HEK293 (cell line): ENCODE data around the gene MUSK.

Experiments used
- CTCF ChIA-PET: fragments of 350-600 bp; formaldehyde crosslinking; extraction: SDS; loops from one replicate; lab custom pipeline; 2021; ENCODE audit warnings: antibody characterized with exemption; lab: Yijun Ruan, JAX
- POLR2A ChIA-PET: fragments of 300-600 bp; formaldehyde crosslinking; extraction: SDS; loops from one replicate; lab custom pipeline; 2020; ENCODE audit warnings: antibody characterized with exemption, inconsistent platforms; lab: Yijun Ruan, JAX
- H3K27ac ChIP-seq: fragments of 200-500 bp; sonication (Bioruptor generic); 2 replicates; pipeline ENCODE4 v1.5.1; 2014; ENCODE audit warnings: low read depth, low read length, control low read depth, inconsistent platforms; ENCODE audit errors: extremely low read depth
- H3K36me3 ChIP-seq, 2 experiments: fragments of 200-500 bp in 1 of 2; sonication (Bioruptor generic) in 1 of 2; 1 replicate in 1 of 2; 2 replicates in 1 of 2; pipeline ENCODE4 v1.5.1; 2014 to 2017; ENCODE audit warnings: inconsistent platforms in 2 of 2, low read length in 2 of 2; ENCODE audit not compliant: control insufficient read depth in 2 of 2, insufficient read depth in 1 of 2
- H3K4me1 ChIP-seq: fragments of 200-500 bp; sonication (Bioruptor generic); 2 replicates; pipeline ENCODE4 v1.5.1; 2014; ENCODE audit warnings: mild to moderate bottlenecking, low read length, inconsistent platforms; ENCODE audit not compliant: control insufficient read depth, insufficient read depth
- H3K4me3 ChIP-seq: 2 replicates; pipeline ENCODE4 v1.5.1; 2011; ENCODE audit warnings: low read depth, mild to moderate bottlenecking, control low read depth, low read length, moderate library complexity
- H3K9me3 ChIP-seq: fragments of 200-500 bp; sonication (Bioruptor generic); 2 replicates; pipeline ENCODE4 v1.5.1; 2014; ENCODE audit warnings: low read depth, low read length, inconsistent platforms; ENCODE audit not compliant: control insufficient read depth, insufficient read depth
- AEBP2 ChIP-seq: fragments of 450-650 bp; formaldehyde crosslinking; IDR thresholded peaks from 2 replicates; pipeline ENCODE4 v1.5.1; 2016; ENCODE audit warnings: missing biosample characterization, missing genetic modification characterization, borderline replicate concordance
- GFI1B ChIP-seq: fragments of 450-650 bp; formaldehyde crosslinking; IDR thresholded peaks from 2 replicates; pipeline ENCODE4 v1.5.1; 2016; ENCODE audit warnings: missing biosample characterization, missing genetic modification characterization
- KLF1 ChIP-seq: fragments of 450-650 bp; formaldehyde crosslinking; IDR thresholded peaks from 2 replicates; pipeline ENCODE4 v1.5.1; 2016; ENCODE audit warnings: missing biosample characterization, missing genetic modification characterization
- PRDM10 ChIP-seq: fragments of 450-650 bp; formaldehyde crosslinking; IDR thresholded peaks from 2 replicates; pipeline ENCODE4 v1.5.1; 2016; ENCODE audit warnings: missing biosample characterization, missing genetic modification characterization
- SP2 ChIP-seq: fragments of 450-650 bp; formaldehyde crosslinking; IDR thresholded peaks from 2 replicates; pipeline ENCODE4 v1.5.1; 2016; ENCODE audit warnings: missing biosample characterization, missing genetic modification characterization
- YY2 ChIP-seq: fragments of 450-650 bp; formaldehyde crosslinking; IDR thresholded peaks from 2 replicates; pipeline ENCODE4 v1.5.1; 2016; ENCODE audit warnings: missing biosample characterization, missing genetic modification characterization
- ZBTB7A ChIP-seq: fragments of 450-650 bp; formaldehyde crosslinking; IDR thresholded peaks from 2 replicates; pipeline ENCODE4 v1.5.1; 2016; ENCODE audit warnings: low read depth, missing biosample characterization, missing genetic modification characterization
- ZNF146 ChIP-seq: fragments of 450-650 bp; formaldehyde crosslinking; IDR thresholded peaks from 2 replicates; pipeline ENCODE4 v1.5.1; 2016; ENCODE audit warnings: missing biosample characterization, missing genetic modification characterization
- ZNF211 ChIP-seq: fragments of 450-650 bp; formaldehyde crosslinking; IDR thresholded peaks from 2 replicates; pipeline ENCODE4 v1.5.1; 2016; ENCODE audit warnings: low read depth, missing biosample characterization, missing genetic modification characterization
- ZNF266 ChIP-seq: fragments of 450-650 bp; formaldehyde crosslinking; IDR thresholded peaks from 2 replicates; pipeline ENCODE4 v1.5.1; 2016; ENCODE audit warnings: missing biosample characterization, missing genetic modification characterization, low read depth
- ZNF473 ChIP-seq: fragments of 450-650 bp; formaldehyde crosslinking; IDR thresholded peaks from 2 replicates; pipeline ENCODE4 v1.5.1; 2017; ENCODE audit warnings: missing biosample characterization, missing genetic modification characterization
- ZNF48 ChIP-seq: fragments of 450-650 bp; formaldehyde crosslinking; IDR thresholded peaks from 2 replicates; pipeline ENCODE4 v1.5.1; 2016; ENCODE audit warnings: missing biosample characterization, missing genetic modification characterization
- ZNF530 ChIP-seq: fragments of 450-650 bp; formaldehyde crosslinking; IDR thresholded peaks from 2 replicates; pipeline ENCODE4 v1.5.1; 2016; ENCODE audit warnings: low read depth, missing biosample characterization, missing genetic modification characterization
- ZNF558 ChIP-seq: fragments of 450-650 bp; formaldehyde crosslinking; IDR thresholded peaks from 2 replicates; pipeline ENCODE4 v1.5.1; 2016; ENCODE audit warnings: missing biosample characterization, missing genetic modification characterization
- ZNF561 ChIP-seq: fragments of 450-650 bp; IDR thresholded peaks from 2 replicates; pipeline ENCODE4 v1.5.1; 2018; ENCODE audit warnings: missing biosample characterization, missing genetic modification characterization, borderline replicate concordance
- ZNF596 ChIP-seq: fragments of 450-650 bp; IDR thresholded peaks from 2 replicates; pipeline ENCODE4 v1.5.0; 2018; ENCODE audit warnings: missing biosample characterization, mild to moderate bottlenecking, missing genetic modification characterization, moderate library complexity
- ZNF626 ChIP-seq: fragments of 450-650 bp; sonication (Bioruptor Pico); formaldehyde crosslinking; IDR thresholded peaks from 2 replicates; pipeline ENCODE4 v1.5.1; 2018; ENCODE audit warnings: missing biosample characterization, missing genetic modification characterization, inconsistent platforms
- ZNF704 ChIP-seq: fragments of 450-650 bp; formaldehyde crosslinking; IDR thresholded peaks from 2 replicates; pipeline ENCODE4 v1.5.1; 2016; ENCODE audit warnings: missing biosample characterization, missing genetic modification characterization
- ZNF776 ChIP-seq: fragments of 450-650 bp; formaldehyde crosslinking; IDR thresholded peaks from 2 replicates; pipeline ENCODE4 v1.5.0; 2017; ENCODE audit warnings: missing biosample characterization, missing genetic modification characterization, borderline replicate concordance
- ZNF830 ChIP-seq: fragments of 450-650 bp; IDR thresholded peaks from 2 replicates; pipeline ENCODE4 v1.5.0; 2018; ENCODE audit warnings: missing biosample characterization, missing genetic modification characterization, low read depth, mild to moderate bottlenecking, moderate library complexity
- ZNF837 ChIP-seq: fragments of 450-650 bp; formaldehyde crosslinking; IDR thresholded peaks from 2 replicates; pipeline ENCODE4 v1.5.1; 2016; ENCODE audit warnings: missing biosample characterization, missing genetic modification characterization
- ZNF843 ChIP-seq: fragments of 450-650 bp; formaldehyde crosslinking; IDR thresholded peaks from 2 replicates; pipeline ENCODE4 v1.5.1; 2016; ENCODE audit warnings: missing biosample characterization, missing genetic modification characterization
- ZSCAN18 ChIP-seq: fragments of 450-650 bp; formaldehyde crosslinking; IDR thresholded peaks from 2 replicates; pipeline ENCODE4 v1.5.1; 2016; ENCODE audit warnings: missing biosample characterization, missing genetic modification characterization
- ZSCAN30 ChIP-seq: fragments of 450-650 bp; IDR thresholded peaks from 2 replicates; pipeline ENCODE4 v1.5.1; 2018; ENCODE audit warnings: missing biosample characterization, mild to moderate bottlenecking, missing genetic modification characterization, moderate library complexity

The MUSK gene

GRCh38 chr9:110782701-110783100 lies 114.1 kb downstream of the MUSK start:
- Histone ChIP-seq H3K36me3 (no peaks in the 10 kb centered on the region), H3K4me1 (no peaks in the 10 kb centered on the region), H3K27ac (no peak overlapping the region), H3K9me3 (no peaks in the 10 kb centered on the region), H3K4me3 (no peak overlapping the region)
- no peak for TF ChIP-seq ZBTB7A (tag by site-specific recombination)
- TF ChIP-seq ZNF146 (tag by site-specific recombination) = no peak
- no peak for TF ChIP-seq ZNF843 (tag by site-specific recombination)
- no peak for TF ChIP-seq ZNF626 (tag by site-specific recombination)
- TF ChIP-seq ZNF48 = no peak
- CTCF ChIA-PET = no interaction called here
- POLR2A ChIA-PET = no interaction called here

GRCh38 chr9:110784309-110784708 lies 115.7 kb downstream of the MUSK start:
- TF ChIP-seq ZSCAN30 (tag by site-specific recombination) (no peak), ZNF530 (tag by site-specific recombination) (no peak), KLF1 (tag by site-specific recombination) (no peak), GFI1B (tag by site-specific recombination) (no peak), ZNF776 (tag by site-specific recombination) (no peak), ZNF146 (tag by site-specific recombination) (no peak), AEBP2 (tag by site-specific recombination) (no peak), ZNF704 (tag by site-specific recombination) (no peak), PRDM10 (tag by site-specific recombination) (no peak), ZNF561 (tag by site-specific recombination) (no peak), ZNF266 (no peak), YY2 (tag by site-specific recombination) (no peak), ZNF211 (tag by site-specific recombination) (no peak), ZSCAN18 (no peak), ZNF837 (tag by site-specific recombination) (no peak), ZNF830 (tag by site-specific recombination) (no peak), ZNF473 (no peak), ZNF596 (tag by site-specific recombination) (no peak), SP2 (tag by site-specific recombination) (no peak), ZNF558 (tag by site-specific recombination) (no peak)
- H3K36me3 ChIP-seq = no peaks in the 10 kb centered on the region
- CTCF ChIA-PET = interaction anchor here (0.7 kb wide), 1 partner anchor 432 kb away, joined by 3 read pairs; no protein-coding TSS in a partner anchor

More at GRCh38 chr9:110784309-110784708, 115.7 kb downstream of the MUSK start:
- no peak overlapping the region for H3K27ac ChIP-seq
- no peaks in the 10 kb centered on the region for H3K4me1 ChIP-seq
- H3K9me3 ChIP-seq = no peaks in the 10 kb centered on the region
- POLR2A ChIA-PET = no interaction called here
- no peak overlapping the region for H3K4me3 ChIP-seq
